Activated T-cell treated with anti-CD3 and anti-CD28 coated beads for 4 hours (primary cell): ENCODE results near the gene ACTN4.
"Not testable (repeated sequence)": the region's sequence is repeated elsewhere in the genome, so short reads cannot be mapped to it uniquely, and the experiment has no call there.

ENCODE experiments used
- DNase-seq: peaks from one replicate; pipeline ENCODE4 v3.0.0-alpha.2; 2020

ACTN4 gene

GRCh38 chr19:38647368-38647965, at the start of gene ACTN4:
Gene ACTN4 (plus strand): TSS chr19:38647649. CDS start chr19:38647746, 97 bp downstream.
- peak; percentile 100 for DNase-seq

GRCh38 chr19:38599722-38600121, 47.7 kb upstream of the ACTN4 start:
- DNase-seq, result no peak

GRCh38 chr19:38602856-38603255, 44.6 kb upstream of the ACTN4 start:
- not testable (repeated sequence) for DNase-seq

GRCh38 chr19:38606131-38606530, 41.3 kb upstream of the ACTN4 start:
- no peak for DNase-seq

- no peak for DNase-seq
Observed at GRCh38 chr19:38614289-38614688, 33.2 kb upstream of the ACTN4 start.

- DNase-seq, result no peak
Observed at GRCh38 chr19:38615007-38615581, 32.4 kb upstream of the ACTN4 start.

GRCh38 chr19:38616265-38616664, 31.2 kb upstream of the ACTN4 start:
- no peak for DNase-seq

- no peak for DNase-seq
Observed at GRCh38 chr19:38617283-38617763, 30.1 kb upstream of the ACTN4 start.

- peak; percentile 40 for DNase-seq
Observed at GRCh38 chr19:38617764-38618589, 29.5 kb upstream of the ACTN4 start, which contains the start of gene MAP4K1. Gene MAP4K1 (minus strand): TSS chr19:38617953. CDS start chr19:38617895, 58 bp downstream.

- DNase-seq, result peak; percentile 97
Observed at GRCh38 chr19:38618590-38619360, 28.7 kb upstream of the ACTN4 start, which contains the start of gene EIF3K. Gene EIF3K (plus strand): TSS chr19:38619188. CDS start chr19:38619269, 81 bp downstream.

GRCh38 chr19:38619361-38620174, 27.9 kb upstream of the ACTN4 start:
- DNase-seq, result no peak

- no peak for DNase-seq
Observed at GRCh38 chr19:38624822-38625221, 22.6 kb upstream of the ACTN4 start.

- DNase-seq, result no peak
Observed at GRCh38 chr19:38626401-38626800, 21.0 kb upstream of the ACTN4 start.

- no peak for DNase-seq
Observed at GRCh38 chr19:38629568-38629967, 17.9 kb upstream of the ACTN4 start.

GRCh38 chr19:38631301-38631700, 16.1 kb upstream of the ACTN4 start:
- DNase-seq, result not testable (repeated sequence)

GRCh38 chr19:38631811-38632475, 15.5 kb upstream of the ACTN4 start:
- DNase-seq, result not testable (repeated sequence)

- no peak for DNase-seq
Observed at GRCh38 chr19:38632476-38633213, 14.8 kb upstream of the ACTN4 start.

GRCh38 chr19:38634757-38635482, 12.5 kb upstream of the ACTN4 start:
- peak; percentile 58 for DNase-seq

GRCh38 chr19:38635483-38636399, 11.7 kb upstream of the ACTN4 start:
- DNase-seq, result no peak
